ENCODE results near the gene PITPNC1. TPM values are rescaled to one million over a fixed set of nuclear protein-coding genes. Genes with fewer than 3 reads are reported as not detected.

Gene PITPNC1
- total and polyA plus RNA-seq, 2 of the 13 experiments (the other 11 are each of a cell fraction or from before 2014, with no cell fraction given), result 4.1 to 5.7 TPM

GRCh38 chr17:67376737-67377487, at the start of gene PITPNC1 (continued):
- TF ChIP-seq, protein P1, sequence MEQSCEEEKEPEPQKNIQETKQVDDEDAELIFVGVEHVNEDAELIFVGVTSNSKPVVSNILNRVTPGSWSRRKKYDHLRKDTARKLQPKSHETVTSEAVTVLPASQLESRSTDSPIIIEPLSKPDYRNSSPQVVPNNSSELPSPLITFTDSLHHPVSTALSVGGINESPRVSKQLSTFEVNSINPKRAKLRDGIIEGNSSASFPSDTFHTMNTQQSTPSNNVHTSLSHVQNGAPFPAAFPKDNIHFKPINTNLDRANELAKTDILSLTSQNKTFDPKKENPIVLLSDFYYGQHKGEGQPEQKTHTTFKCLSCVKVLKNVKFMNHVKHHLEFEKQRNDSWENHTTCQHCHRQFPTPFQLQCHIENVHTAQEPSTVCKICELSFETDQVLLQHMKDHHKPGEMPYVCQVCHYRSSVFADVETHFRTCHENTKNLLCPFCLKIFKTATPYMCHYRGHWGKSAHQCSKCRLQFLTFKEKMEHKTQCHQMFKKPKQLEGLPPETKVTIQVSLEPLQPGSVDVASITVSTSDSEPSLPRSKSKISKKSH (CRISPR knock-in tag; IDR thresholded peaks at IDR 0.05; ENCODE audit: borderline replicate concordance), result no peak; the same call in 1 of the 2 replicates
- no peak for TF ChIP-seq TCF12 (IDR thresholded peaks at IDR 0.05)
- TF ChIP-seq TCF12 (CRISPR knock-in tag; IDR thresholded peaks at IDR 0.05), result no peak
- no peak for TF ChIP-seq ZNF615 (CRISPR knock-in tag; IDR thresholded peaks at IDR 0.05; ENCODE audit: borderline replicate concordance)
- no peak; the same call in 1 of the 2 replicates for TF ChIP-seq HES4 (CRISPR knock-in tag; IDR thresholded peaks at IDR 0.05; ENCODE audit: borderline replicate concordance)
- TF ChIP-seq, protein P2, sequence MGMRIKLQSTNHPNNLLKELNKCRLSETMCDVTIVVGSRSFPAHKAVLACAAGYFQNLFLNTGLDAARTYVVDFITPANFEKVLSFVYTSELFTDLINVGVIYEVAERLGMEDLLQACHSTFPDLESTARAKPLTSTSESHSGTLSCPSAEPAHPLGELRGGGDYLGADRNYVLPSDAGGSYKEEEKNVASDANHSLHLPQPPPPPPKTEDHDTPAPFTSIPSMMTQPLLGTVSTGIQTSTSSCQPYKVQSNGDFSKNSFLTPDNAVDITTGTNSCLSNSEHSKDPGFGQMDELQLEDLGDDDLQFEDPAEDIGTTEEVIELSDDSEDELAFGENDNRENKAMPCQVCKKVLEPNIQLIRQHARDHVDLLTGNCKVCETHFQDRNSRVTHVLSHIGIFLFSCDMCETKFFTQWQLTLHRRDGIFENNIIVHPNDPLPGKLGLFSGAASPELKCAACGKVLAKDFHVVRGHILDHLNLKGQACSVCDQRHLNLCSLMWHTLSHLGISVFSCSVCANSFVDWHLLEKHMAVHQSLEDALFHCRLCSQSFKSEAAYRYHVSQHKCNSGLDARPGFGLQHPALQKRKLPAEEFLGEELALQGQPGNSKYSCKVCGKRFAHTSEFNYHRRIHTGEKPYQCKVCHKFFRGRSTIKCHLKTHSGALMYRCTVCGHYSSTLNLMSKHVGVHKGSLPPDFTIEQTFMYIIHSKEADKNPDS (CRISPR knock-in tag; IDR thresholded peaks at IDR 0.05), result peak; percentile 50
- no peak; a peak in 1 of 4 replicates for TF ChIP-seq POLR2A (IDR thresholded peaks at IDR 0.05; ENCODE audit: insufficient read depth in 1 of 2, low read depth in 2 of 2, low read length in 2 of 2)
- TF ChIP-seq HNF4A (CRISPR knock-in tag; IDR thresholded peaks at IDR 0.05), result no peak
- TF ChIP-seq ZNF768 (CRISPR knock-in tag; IDR thresholded peaks at IDR 0.05), result no peak
- TF ChIP-seq THYN1 (CRISPR knock-in tag; IDR thresholded peaks at IDR 0.05; ENCODE audit: borderline replicate concordance, low read depth), result 0 out of 2 replicates have a peak, but pooled peaks have one; percentile 15
- TF ChIP-seq ZNF160 (CRISPR knock-in tag; IDR thresholded peaks at IDR 0.05), result no peak
- no peak for TF ChIP-seq ZNF850 (CRISPR knock-in tag; conservative IDR thresholded peaks at IDR 0.05)
- TF ChIP-seq, protein P3, sequence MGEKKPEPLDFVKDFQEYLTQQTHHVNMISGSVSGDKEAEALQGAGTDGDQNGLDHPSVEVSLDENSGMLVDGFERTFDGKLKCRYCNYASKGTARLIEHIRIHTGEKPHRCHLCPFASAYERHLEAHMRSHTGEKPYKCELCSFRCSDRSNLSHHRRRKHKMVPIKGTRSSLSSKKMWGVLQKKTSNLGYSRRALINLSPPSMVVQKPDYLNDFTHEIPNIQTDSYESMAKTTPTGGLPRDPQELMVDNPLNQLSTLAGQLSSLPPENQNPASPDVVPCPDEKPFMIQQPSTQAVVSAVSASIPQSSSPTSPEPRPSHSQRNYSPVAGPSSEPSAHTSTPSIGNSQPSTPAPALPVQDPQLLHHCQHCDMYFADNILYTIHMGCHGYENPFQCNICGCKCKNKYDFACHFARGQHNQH (CRISPR knock-in tag; IDR thresholded peaks at IDR 0.05), result peak; percentile 35; the same call in 1 of the 2 replicates
- TF ChIP-seq, protein P4, sequence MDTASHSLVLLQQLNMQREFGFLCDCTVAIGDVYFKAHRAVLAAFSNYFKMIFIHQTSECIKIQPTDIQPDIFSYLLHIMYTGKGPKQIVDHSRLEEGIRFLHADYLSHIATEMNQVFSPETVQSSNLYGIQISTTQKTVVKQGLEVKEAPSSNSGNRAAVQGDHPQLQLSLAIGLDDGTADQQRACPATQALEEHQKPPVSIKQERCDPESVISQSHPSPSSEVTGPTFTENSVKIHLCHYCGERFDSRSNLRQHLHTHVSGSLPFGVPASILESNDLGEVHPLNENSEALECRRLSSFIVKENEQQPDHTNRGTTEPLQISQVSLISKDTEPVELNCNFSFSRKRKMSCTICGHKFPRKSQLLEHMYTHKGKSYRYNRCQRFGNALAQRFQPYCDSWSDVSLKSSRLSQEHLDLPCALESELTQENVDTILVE (CRISPR knock-in tag; IDR thresholded peaks at IDR 0.05), result peak; percentile 61; the same call in 1 of the 2 replicates
- peak; percentile 22; the same call in 1 of the 2 replicates for TF ChIP-seq SIX4 (CRISPR knock-in tag; IDR thresholded peaks at IDR 0.05)
- TF ChIP-seq NCOR1 (IDR thresholded peaks at IDR 0.05; ENCODE audit: borderline replicate concordance, low read length), result no peak
- TF ChIP-seq ZBTB21 (CRISPR knock-in tag; IDR thresholded peaks at IDR 0.05), result no peak
- TF ChIP-seq ZNF891 (CRISPR knock-in tag; IDR thresholded peaks at IDR 0.05), result no peak
- no peak for TF ChIP-seq ARID2 (CRISPR knock-in tag; IDR thresholded peaks at IDR 0.05; ENCODE audit: borderline replicate concordance)
- peak; percentile 36; the same call in 1 of the 2 replicates for TF ChIP-seq ETV5 (CRISPR knock-in tag; IDR thresholded peaks at IDR 0.05; ENCODE audit: borderline replicate concordance)
- TF ChIP-seq, protein P5, sequence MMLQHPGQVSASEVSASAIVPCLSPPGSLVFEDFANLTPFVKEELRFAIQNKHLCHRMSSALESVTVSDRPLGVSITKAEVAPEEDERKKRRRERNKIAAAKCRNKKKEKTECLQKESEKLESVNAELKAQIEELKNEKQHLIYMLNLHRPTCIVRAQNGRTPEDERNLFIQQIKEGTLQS (CRISPR knock-in tag; IDR thresholded peaks at IDR 0.05), result peak; percentile 67
- TF ChIP-seq SIN3A (IDR thresholded peaks at IDR 0.05; ENCODE audit: borderline replicate concordance, low read depth, low read length), result peak; percentile 58; the same call in 1 of the 2 replicates
- TF ChIP-seq FOXC1 (CRISPR knock-in tag; IDR thresholded peaks at IDR 0.05; ENCODE audit: borderline replicate concordance), result no peak
- TF ChIP-seq CREB1 (IDR thresholded peaks at IDR 0.05), result no peak; the same call in 1 of the 2 replicates
- no peak for TF ChIP-seq CREB1 (CRISPR knock-in tag; IDR thresholded peaks at IDR 0.05)
